Left ventricle myocardium inferior (tissue), 1 donor: Measurements from ENCODE around the gene HIP1R. TPM values are rescaled to one million over a fixed set of nuclear protein-coding genes. Genes with fewer than 3 reads are reported as not detected.
"Not testable (repeated sequence)": the region's sequence is repeated elsewhere in the genome, so short reads cannot be mapped to it uniquely, and the experiment has no call there.

Experiments used
- DNase-seq: peaks from one replicate; pipeline ENCODE4 v3.0.0-alpha.2; 2020
- H3K27ac ChIP-seq: fragments of 200-600 bp; replicated peaks from 2 replicates; pipeline ENCODE4 v1.8.0; 2021
- H3K27me3 ChIP-seq: fragments of 200-600 bp; 2 replicates; pipeline ENCODE4 v1.8.0; 2021; ENCODE audit warnings: low read depth
- H3K36me3 ChIP-seq: fragments of 200-600 bp; 2 replicates; pipeline ENCODE4 v1.8.0; 2021
- H3K4me1 ChIP-seq: fragments of 200-600 bp; 2 replicates; pipeline ENCODE4 v1.8.0; 2021
- H3K4me3 ChIP-seq: fragments of 200-600 bp; 2 replicates; pipeline ENCODE4 v1.8.0; 2021; ENCODE audit warnings: mild to moderate bottlenecking, moderate library complexity
- H3K9me3 ChIP-seq: fragments of 200-600 bp; replicated peaks from 2 replicates; pipeline ENCODE4 v1.8.0; 2021
- CTCF ChIP-seq: fragments of 200-600 bp; IDR thresholded peaks from 2 replicates; pipeline ENCODE4 v1.8.0; 2021; ENCODE audit warnings: antibody characterized with exemption, mild to moderate bottlenecking, borderline replicate concordance
- intact Hi-C: fragments of 100-400 bp; cut with micrococcal nuclease; formaldehyde crosslinking; loops from one replicate; pipeline ENCODE4 v1.11.0; 2022
- total RNA-seq: library from RNA; stranded (reverse); fragmentation: NEBNext Ultra II Directional; extraction: Animal tissue kit (Norgen Biotek cat#: 25700); gene quantifications from one replicate; pipeline ENCODE4 v1.2.1, GENCODE V29; 2021
- donor health status: DM: no; HTN: yes; CAD: no; lungs with severe emphysema.

The HIP1R gene
- total RNA-seq, 1 donor from 2014 or later = 11.2 TPM

GRCh38 chr12:122886851-122887818 is 51.9 kb downstream of the HIP1R start:
- no peaks in the 10 kb centered on the region for H3K9me3 ChIP-seq
- no peak for TF ChIP-seq CTCF
- intact Hi-C loops = no loop called here
- H3K27ac ChIP-seq = peak overlapping the region; percentile 93
- DNase-seq = no peak
- H3K36me3 ChIP-seq = no peaks in the 10 kb centered on the region
- no peaks in the 10 kb centered on the region for H3K27me3 ChIP-seq
- H3K4me1 ChIP-seq = peaks cover 95% of the 10 kb centered on the region
- no peak overlapping the region for H3K4me3 ChIP-seq

- Histone ChIP-seq H3K4me3 (peak overlapping the region; percentile 50), H3K36me3 (no peaks in the 10 kb centered on the region), H3K27me3 (no peaks in the 10 kb centered on the region), H3K4me1 (peaks cover 95% of the 10 kb centered on the region), H3K9me3 (no peaks in the 10 kb centered on the region), H3K27ac (peak overlapping the region; percentile 93)
- no peak for DNase-seq
- intact Hi-C loops = no loop called here
- TF ChIP-seq CTCF = no peak
Measured at GRCh38 chr12:122887819-122888212, 52.6 kb downstream of the HIP1R start.

- Histone ChIP-seq H3K27ac (peak overlapping the region; percentile 93), H3K9me3 (no peaks in the 10 kb centered on the region), H3K36me3 (no peaks in the 10 kb centered on the region), H3K27me3 (no peaks in the 10 kb centered on the region), H3K4me1 (peaks cover 95% of the 10 kb centered on the region), H3K4me3 (peak overlapping the region; percentile 50)
- TF ChIP-seq CTCF = no peak
- intact Hi-C loops = no loop called here
- DNase-seq = peak; percentile 31
Measured at GRCh38 chr12:122888232-122888752, 53.0 kb downstream of the HIP1R start.

GRCh38 chr12:122889761-122890520 is 54.7 kb downstream of the HIP1R start:
- Histone ChIP-seq H3K4me1 (peaks cover 95% of the 10 kb centered on the region), H3K36me3 (no peaks in the 10 kb centered on the region), H3K27me3 (no peaks in the 10 kb centered on the region), H3K9me3 (no peaks in the 10 kb centered on the region), H3K27ac (peak overlapping the region; percentile 93), H3K4me3 (no peak overlapping the region)
- DNase-seq = no peak
- intact Hi-C loops = no loop called here
- no peak for TF ChIP-seq CTCF

- no peak for DNase-seq
- H3K27me3 ChIP-seq = no peaks in the 10 kb centered on the region
- H3K4me1 ChIP-seq = peaks cover 94% of the 10 kb centered on the region
- intact Hi-C loops = no loop called here
- TF ChIP-seq CTCF = no peak
- H3K4me3 ChIP-seq = peak overlapping the region; percentile 43
- no peaks in the 10 kb centered on the region for H3K36me3 ChIP-seq
- H3K27ac ChIP-seq = peak overlapping the region; percentile 93
- peaks cover 4% of the 10 kb centered on the region for H3K9me3 ChIP-seq
Measured at GRCh38 chr12:122891661-122892525, 56.6 kb downstream of the HIP1R start.

- Histone ChIP-seq H3K4me1 (peaks cover 86% of the 10 kb centered on the region), H3K27ac (peak overlapping the region; percentile 93), H3K4me3 (peak overlapping the region; percentile 43)
- H3K27me3 ChIP-seq, intact Hi-C loops, H3K36me3 ChIP-seq, H3K9me3 ChIP-seq, DNase-seq: not testable (repeated sequence)
Measured at GRCh38 chr12:122892724-122893123, 57.5 kb downstream of the HIP1R start.
